HG03135 (cell line): ENCODE measurements around the gene SLC26A9.

Experiments
- ATAC-seq: cut with Tn5 transposase; IDR thresholded peaks from one replicate; pipeline ENCODE4 v1.9.1; 2021; ENCODE audit warnings: mild to moderate bottlenecking, moderate library complexity; ENCODE audit not compliant: unreplicated experiment

SLC26A9 gene

GRCh38 chr1:205950280-205950679 is 7.0 kb upstream of the SLC26A9 start:
- no peak for ATAC-seq

GRCh38 chr1:205949753-205950152 is 6.5 kb upstream of the SLC26A9 start:
- no peak for ATAC-seq

GRCh38 chr1:205948886-205949285 is 5.6 kb upstream of the SLC26A9 start:
- no peak for ATAC-seq

GRCh38 chr1:205948039-205948438 is 4.8 kb upstream of the SLC26A9 start:
- ATAC-seq = no peak

GRCh38 chr1:205947024-205947423 is 3.8 kb upstream of the SLC26A9 start:
- no peak for ATAC-seq

GRCh38 chr1:205945069-205945468 is 1.8 kb upstream of the SLC26A9 start:
- ATAC-seq = no peak

GRCh38 chr1:205944525-205944924 is 1.3 kb upstream of the SLC26A9 start:
- ATAC-seq = no peak

- no peak for ATAC-seq
Measured at GRCh38 chr1:205942631-205943159, 561 bp downstream of the SLC26A9 start.

GRCh38 chr1:205940710-205941109 is 2.5 kb downstream of the SLC26A9 start:
- ATAC-seq = no peak

GRCh38 chr1:205939690-205940330 is 3.4 kb downstream of the SLC26A9 start:
- ATAC-seq = no peak

- no peak for ATAC-seq
Measured at GRCh38 chr1:205938682-205939081, 4.6 kb downstream of the SLC26A9 start.

GRCh38 chr1:205936846-205937586 is 6.2 kb downstream of the SLC26A9 start:
- ATAC-seq = no peak

GRCh38 chr1:205936311-205936710 is 6.9 kb downstream of the SLC26A9 start:
- ATAC-seq = no peak

GRCh38 chr1:205935869-205936268 is 7.4 kb downstream of the SLC26A9 start:
- no peak for ATAC-seq

GRCh38 chr1:205934788-205935187 is 8.5 kb downstream of the SLC26A9 start:
- no peak for ATAC-seq

GRCh38 chr1:205933671-205934618 is 9.3 kb downstream of the SLC26A9 start:
- ATAC-seq = no peak

GRCh38 chr1:205932776-205933175 is 10.5 kb downstream of the SLC26A9 start:
- ATAC-seq = no peak

GRCh38 chr1:205930799-205931281 is 12.4 kb downstream of the SLC26A9 start:
- ATAC-seq = no peak

GRCh38 chr1:205930195-205930577 is 13.1 kb downstream of the SLC26A9 start:
- ATAC-seq = no peak

- no peak for ATAC-seq
Measured at GRCh38 chr1:205929496-205930194, 13.6 kb downstream of the SLC26A9 start.
